ENCODE results near the gene CDON.

The CDON gene

DNA sequence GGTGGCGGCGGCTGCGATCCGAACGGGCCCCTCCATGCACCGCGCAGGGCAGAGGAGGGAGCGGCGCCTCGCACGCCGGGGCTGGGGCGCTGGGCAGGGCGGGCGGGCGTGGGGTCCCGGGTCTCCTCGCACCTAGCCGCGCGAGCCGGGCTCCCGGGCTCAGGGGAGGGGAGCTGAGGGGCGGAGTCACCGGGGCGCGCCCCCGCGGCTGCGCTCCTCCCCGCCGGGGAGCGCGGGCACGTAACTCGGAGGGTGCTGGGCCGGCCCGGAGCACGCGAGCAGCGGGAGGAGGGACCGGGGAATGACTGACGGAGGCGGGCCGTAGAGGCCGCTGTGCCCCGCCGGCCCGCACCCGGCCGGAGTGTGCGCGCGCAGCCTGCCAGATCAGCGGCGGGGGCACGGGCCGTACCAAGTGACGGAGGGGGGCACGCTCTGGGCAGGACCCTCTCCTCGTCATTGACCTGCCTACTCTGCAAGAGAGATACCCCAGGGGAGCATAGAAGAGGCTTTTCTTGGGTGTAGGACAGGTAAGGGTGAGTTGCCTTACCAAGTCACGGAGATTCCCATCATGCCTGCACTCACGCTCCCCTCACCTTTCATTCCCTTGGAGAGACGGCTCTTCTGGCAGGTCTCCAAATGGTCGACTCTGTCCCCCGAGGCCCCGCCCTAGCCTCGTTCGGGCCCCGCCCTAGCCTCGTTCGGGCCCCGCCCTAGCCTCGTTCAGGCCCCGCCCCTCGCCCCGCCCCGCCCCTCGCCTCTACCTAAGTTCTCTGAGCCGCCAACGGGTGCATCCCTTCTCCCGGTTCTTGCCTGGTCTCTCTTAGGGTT is at the start of gene CDON:
Gene CDON, minus strand, starts transcription at position 188 of the 828 bp plus-strand sequence. CDS start 39,390 bp downstream, outside the sequence.
- peak; percentile 67 to 75 for DNase-seq (ENCODE audit: low read depth in 2 of 2)

DNA sequence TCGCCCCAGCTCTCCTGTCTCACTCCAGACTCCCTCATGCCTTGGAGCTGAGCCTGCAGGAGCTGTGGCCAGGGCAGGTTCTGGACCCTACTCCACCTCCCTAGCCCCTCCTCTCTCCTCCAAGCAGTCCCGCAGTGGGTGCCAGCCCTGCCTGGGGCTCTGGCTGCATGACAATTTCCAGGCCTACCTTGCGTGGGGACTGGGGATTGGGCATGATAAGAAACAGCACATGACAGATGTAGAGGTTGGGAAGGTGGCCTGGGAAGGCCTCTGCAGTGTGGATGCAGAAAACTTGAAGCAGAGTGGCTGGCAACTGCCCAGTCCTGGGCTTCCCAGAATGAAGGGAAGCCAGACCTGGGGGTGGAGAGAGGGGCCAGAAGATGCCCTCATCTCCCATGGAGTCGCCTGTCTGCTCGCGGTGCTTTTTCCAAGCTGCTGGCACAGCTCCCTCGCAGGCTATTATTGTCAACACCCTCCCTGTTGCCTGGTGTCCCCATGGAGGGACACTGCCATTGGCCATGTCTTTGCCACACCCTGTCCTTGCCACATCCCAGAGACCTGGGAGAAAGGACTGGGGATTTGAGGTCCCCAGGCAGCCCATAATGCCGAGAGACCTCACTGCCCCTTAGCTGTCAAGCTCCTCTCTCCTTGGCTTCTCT is 48.9 kb upstream of the CDON start:
- DNase-seq (ENCODE audit: low read depth in 2 of 2) = no peak

GRCh38 chr11:126109941-126110731 is 47.5 kb upstream of the CDON start:
- DNase-seq (ENCODE audit: low read depth in 2 of 2) = no peak

DNA sequence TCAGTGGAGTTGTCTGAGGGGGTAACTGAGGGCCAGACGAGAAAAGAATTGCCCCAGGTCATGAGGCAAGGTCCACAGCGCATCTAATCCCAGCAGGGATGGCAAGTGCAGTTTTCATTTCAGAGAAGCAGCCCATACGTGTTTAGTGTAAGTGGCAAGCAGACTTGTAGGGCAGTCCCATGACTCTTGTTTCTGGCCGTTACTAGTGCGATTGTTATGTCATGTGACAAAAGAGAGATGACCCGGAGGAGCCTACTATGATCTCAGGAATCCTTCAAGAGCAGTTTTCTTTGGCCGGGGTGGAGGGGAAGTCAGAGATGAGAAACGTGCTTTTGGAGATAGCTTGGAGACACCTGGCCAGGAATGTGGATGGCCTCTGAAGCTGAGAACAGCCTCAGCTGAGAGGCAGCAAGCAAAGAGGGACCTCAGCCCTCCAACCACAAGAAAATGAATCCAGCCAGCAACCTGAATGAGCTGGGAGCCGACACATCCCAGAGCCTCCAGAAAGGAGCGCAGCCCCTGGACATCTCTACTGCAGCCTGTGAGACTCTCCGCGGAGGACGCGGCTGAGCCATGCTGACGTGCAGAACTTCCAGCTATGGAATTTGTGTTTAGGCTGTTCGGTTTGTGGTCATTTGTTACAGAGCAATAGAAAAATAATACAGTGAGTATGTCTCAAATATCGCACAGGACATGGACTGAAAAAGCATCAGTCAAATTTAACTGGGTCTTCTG is 44.1 kb upstream of the CDON start:
- DNase-seq (ENCODE audit: low read depth in 2 of 2) = no peak

DNA sequence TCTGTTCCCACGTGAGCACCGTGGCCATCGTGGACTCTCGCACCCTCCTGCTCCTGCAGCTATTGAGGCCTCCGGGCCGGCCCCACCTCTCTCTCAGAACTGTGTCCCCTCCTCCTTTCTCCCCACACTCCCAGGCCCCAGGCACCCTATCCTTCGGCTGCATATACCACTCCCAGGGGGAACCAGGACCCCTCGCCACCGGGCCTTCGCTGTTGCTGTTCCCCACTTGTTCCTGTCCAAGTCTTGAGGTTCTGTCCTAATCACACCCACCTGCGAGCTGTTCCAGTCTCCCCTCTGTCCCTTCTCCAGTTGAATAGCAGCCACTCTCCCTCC is 43.0 kb upstream of the CDON start:
- no peak for DNase-seq (ENCODE audit: low read depth in 2 of 2)

DNA sequence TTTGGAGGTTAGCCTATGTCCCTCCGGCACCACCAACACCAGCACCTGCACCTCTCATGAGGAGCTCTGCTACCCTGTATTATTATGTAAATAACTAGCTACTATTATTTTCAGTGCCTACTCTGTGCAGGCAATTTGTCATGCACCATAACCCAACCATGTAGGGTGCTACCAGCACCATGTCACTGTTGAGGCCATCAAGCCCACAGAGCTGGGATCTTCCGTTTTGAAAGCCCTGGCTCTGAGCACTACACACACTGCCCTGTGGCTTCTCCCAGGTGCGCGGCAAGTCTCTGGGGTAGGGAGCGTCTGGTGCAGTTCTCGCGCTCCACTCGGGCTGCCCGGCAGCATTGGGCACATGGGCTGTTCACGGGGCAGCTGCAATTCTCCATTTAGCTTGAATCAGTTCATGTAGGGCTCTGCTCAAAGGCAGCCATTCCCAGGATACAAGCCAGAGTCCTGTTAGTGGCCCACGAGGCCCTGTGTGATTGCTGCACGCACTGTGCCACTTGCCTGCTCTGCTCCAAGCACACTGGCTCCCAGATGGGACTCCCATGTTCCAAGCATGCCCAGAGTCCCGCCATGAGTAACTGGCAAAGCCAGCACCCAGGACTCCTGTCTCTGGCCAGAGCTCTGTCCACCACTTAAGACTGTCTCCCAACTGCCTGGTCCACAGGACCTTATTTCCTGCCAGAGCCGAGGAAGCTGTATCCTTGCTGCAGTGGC is 42.5 kb upstream of the CDON start:
- DNase-seq (ENCODE audit: low read depth in 2 of 2) = no peak

DNA sequence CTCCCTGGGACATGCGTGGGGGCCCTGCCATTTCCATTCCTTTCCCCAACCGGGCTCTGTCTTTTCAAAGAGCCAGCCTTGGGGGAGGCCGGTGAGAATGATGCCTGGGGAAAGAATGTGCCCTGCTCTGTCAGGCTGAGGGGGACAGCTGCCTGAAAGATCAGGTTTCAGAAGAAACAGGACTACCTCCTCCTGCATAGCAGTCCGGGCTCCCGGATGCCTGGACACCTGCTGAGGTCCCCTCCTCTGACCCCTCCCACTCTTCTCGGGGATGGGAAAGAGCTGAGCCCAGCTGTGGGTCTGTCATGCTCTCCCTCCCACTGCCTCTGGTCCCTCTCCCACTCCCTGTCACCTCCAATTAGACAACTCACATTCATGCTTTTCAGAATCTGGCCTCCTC is 41.8 kb upstream of the CDON start:
- DNase-seq (ENCODE audit: low read depth in 2 of 2) = no peak

DNA sequence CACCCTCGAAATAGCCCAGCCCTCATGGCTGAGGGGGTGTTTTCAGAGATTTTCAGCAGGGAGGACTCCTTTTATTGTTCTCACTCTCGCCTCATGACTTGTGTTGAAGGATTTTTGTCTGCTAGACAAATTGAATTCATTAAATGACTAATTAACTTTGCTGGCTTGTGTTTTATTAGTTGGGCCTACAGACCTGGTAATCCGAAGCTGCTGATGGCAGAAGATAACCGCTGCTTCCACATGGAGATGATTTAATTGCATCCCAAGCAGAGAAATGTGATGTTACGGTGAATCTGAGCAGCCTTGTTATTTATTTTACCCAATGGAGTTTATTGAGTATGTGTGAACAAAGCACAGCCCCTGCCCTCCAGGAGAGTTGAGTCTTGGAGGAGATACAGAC is 40.5 kb upstream of the CDON start:
- DNase-seq (ENCODE audit: low read depth in 2 of 2) = no peak

DNA sequence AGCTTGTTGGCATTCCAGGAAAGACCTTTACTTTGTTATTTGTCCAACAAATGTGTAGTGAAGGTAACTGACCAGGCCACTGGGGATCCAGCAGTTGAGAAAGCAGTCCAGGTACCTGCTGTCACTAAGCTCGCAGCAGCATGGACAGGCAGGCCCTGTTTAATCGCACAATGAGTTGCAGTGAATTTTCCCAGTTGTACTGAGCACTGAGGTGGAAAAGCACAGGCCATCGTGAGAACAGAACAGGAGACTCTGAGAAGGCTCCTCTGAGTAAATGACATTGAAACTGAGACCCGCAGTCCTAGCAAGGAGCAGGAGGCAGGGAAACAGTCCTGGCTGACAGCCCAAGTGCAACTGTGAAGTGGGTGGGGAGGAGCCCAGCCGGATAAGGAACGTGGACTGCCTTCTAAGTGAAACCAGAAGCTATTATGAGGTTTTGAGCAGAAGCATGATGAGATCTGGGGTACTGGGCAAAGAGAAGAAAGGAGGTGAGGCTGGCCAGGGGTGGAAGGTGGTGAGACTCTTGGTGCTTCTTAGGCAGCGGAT is 39.8 kb upstream of the CDON start:
- DNase-seq (ENCODE audit: low read depth in 2 of 2) = no peak

DNA sequence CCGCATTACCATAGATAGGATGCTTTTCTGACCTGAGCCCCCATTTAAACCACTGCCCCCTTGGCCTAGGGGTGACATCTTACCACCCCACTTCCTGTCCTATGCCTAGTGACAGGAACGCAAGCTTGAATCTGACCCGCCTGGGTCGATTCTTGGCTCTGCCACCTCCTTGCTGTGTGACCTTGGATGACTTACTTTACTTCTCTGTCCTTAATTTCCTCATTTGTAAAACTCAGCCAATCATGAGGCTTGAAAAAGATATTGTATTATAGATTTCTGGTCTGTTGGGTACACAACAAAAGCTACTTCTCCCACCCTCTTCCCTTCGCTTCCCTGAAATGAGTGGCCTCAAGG is 39.2 kb upstream of the CDON start:
- no peak for DNase-seq (ENCODE audit: low read depth in 2 of 2)

DNA sequence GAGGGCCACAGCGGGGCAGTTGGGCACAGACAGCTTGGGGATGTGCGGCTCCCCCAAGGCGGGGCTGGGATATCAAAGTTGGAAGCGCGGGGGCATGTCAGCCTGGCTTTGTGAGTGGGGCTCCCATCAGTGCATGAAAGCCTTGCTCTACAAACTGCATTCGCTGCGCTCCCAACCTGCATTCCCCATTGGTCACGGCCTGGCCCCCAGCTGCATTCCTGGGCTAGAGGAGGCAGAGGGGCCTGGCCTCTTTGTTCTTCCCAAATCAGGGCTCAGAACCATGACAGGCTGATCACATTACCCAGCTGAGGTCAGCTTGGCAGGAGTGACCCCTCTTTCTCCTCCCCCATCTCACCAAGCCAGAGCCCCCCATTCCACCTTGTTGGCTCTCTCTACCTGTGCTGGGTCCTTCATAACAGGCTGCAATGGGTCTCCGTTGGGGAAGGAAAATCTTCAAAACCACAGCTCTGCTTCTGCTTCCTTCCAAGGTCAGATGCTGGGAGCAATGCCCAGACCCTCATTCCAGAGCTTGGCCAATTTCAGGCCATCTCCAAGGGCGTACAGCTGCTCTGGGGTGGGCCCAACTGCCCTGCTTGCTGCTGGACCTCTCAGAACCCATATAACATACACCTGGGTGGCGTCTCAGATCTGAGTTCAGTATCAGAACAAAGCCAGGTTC is 38.7 kb upstream of the CDON start:
- DNase-seq (ENCODE audit: low read depth in 2 of 2) = no peak

DNA sequence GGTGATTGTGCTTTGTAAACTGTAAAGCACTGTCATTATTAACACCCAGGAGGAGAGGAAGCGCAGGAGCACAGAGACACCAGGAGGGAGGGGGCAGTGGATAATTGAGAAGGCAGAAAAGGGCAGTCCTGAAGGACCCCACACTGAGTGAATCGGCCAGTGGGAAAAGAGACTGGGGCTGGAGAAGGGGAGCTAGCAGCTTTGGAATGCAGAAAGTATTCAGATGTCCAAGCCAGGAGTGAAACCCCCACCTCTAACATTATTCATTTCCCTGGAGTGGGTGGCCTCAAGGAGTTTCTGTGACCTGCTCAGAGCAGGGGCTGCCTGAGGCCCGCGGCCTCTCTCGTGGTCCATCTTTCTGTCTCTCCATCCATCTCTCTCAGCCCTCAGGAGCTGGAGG is 38.0 kb upstream of the CDON start:
- no peak for DNase-seq (ENCODE audit: low read depth in 2 of 2)

GRCh38 chr11:126098204-126098769 is 35.6 kb upstream of the CDON start:
- DNase-seq (ENCODE audit: low read depth in 2 of 2) = no peak

- DNase-seq (ENCODE audit: low read depth in 2 of 2) = no peak
Measured at GRCh38 chr11:126095745-126096144, 33.1 kb upstream of the CDON start.

DNA sequence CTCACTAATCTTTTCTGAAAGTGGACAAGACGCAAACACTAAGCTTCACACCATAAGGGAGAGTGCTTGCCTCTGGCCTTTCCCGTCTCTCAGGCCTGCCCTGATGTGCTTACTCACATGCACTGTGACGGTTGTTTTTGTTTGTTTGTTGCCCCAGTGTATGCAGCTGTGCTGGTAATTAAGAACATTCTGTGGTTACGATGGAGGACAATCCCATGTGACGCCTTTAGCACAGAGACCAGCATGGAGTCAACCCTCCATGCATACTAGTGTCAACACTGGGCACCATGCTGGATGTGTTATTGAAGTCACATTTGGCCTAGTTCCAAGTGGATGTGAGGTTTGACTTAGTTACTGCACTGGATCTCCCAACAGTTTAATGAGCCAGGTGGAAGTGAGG is 27.8 kb upstream of the CDON start:
- DNase-seq (ENCODE audit: low read depth in 2 of 2) = no peak

DNA sequence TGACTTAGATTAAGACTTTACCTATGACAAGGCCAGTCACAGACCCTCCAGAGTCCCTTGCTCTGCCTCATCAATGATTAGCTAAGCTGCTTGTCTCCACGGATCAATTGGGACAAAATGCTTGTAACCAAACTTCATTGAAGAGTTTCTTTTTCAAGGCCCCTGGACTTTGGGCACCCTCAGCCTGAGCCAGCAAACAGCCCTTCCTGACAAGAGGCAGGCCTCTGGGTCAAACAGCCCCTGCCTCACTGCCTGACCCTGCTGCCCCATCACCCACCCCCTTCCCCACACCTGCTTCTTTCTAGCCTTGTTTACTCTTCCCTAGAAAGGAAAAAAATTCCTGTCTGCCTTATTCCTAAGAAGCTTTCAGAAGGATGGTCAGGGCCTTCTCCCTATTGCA is 26.3 kb upstream of the CDON start:
- no peak for DNase-seq (ENCODE audit: low read depth in 2 of 2)

DNA sequence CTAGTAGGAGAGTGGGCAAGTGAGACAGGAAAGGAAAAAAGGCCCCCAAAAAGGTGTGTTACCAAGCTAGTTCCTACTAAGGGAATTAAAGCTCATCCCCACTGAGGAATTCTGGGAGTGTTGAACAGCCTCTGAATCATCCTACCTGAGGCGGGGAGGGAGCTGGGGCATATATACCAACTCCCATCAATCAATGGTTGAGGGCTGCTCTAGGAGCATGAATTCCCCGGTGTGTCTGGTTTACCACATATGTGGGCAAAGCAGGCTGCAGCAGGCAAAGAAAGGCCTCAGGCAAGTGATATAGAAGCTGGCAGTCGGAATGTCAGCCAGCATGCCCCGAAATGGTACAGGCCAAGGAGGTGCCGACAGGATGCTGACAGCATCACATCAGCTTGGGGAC is 23.6 kb upstream of the CDON start:
- no peak for DNase-seq (ENCODE audit: low read depth in 2 of 2)

- DNase-seq (ENCODE audit: low read depth in 2 of 2) = no peak
Measured at GRCh38 chr11:126084608-126084912, 21.9 kb upstream of the CDON start.

GRCh38 chr11:126083829-126084607 is 21.4 kb upstream of the CDON start:
- no peak for DNase-seq (ENCODE audit: low read depth in 2 of 2)

Measured in activated CD8-positive, alpha-beta memory T cell treated with anti-CD3 and anti-CD28 coated beads for 4 hours (primary cell).